ENCODE data around the gene CD68. TPM values are rescaled to one million over a fixed set of nuclear protein-coding genes. Genes with fewer than 3 reads are reported as not detected.
A peak's percentile ranks its signal among the peaks of the same experiment; 100 is the strongest.
"Not testable (repeated sequence)": the region's sequence is repeated elsewhere in the genome, so short reads cannot be mapped to it uniquely, and the experiment has no call there.

The CD68 gene
- total RNA-seq, 1 donor from 2014 or later: 40.0 TPM

- no peak for DNase-seq (ENCODE audit: extremely low spot score in 2 of 2)
- TF ChIP-seq POLR2AphosphoS5 (IDR thresholded peaks at IDR 0.05; ENCODE audit: insufficient read depth in 1 of 2, low read depth in 1 of 2) (peak in 1 of 2 donors; percentile 95), CTCF (IDR thresholded peaks at IDR 0.05) (no peak)
- Histone ChIP-seq H3K4me3 (peak overlapping the region; percentile 44 to 83), H3K27ac (peak overlapping the region; percentile 75), H3K4me1 (peaks cover 45% of the 10 kb centered on the region), H3K36me3 (no peaks in the 10 kb centered on the region), H3K27me3 (no peaks in the 10 kb centered on the region), H3K9me3 (no peaks in the 10 kb centered on the region)
- intact Hi-C loops (cut with DNase I): loop anchor here (2.0 kb wide), 1 partner anchor 71 kb away; the partner anchor contains the start of gene TP53
Measured at GRCh38 chr17:7615265-7615747, 35.9 kb downstream of the CD68 start.

- no peak overlapping the region for H3K27ac ChIP-seq
- DNase-seq (ENCODE audit: extremely low spot score in 2 of 2): no peak
- no peaks in the 10 kb centered on the region for H3K9me3 ChIP-seq
- H3K4me3 ChIP-seq: no peak overlapping the region
- H3K36me3 ChIP-seq: no peaks in the 10 kb centered on the region
- intact Hi-C loops (cut with DNase I): no loop called here
- peaks cover 12% of the 10 kb centered on the region for H3K4me1 ChIP-seq
- H3K27me3 ChIP-seq: no peaks in the 10 kb centered on the region
- TF ChIP-seq POLR2A (IDR thresholded peaks at IDR 0.05): no peak
- TF ChIP-seq CTCF (IDR thresholded peaks at IDR 0.05): no peak
- no peak for TF ChIP-seq POLR2AphosphoS5 (IDR thresholded peaks at IDR 0.05; ENCODE audit: insufficient read depth in 1 of 2, low read depth in 1 of 2)
Measured at GRCh38 chr17:7618608-7619007, 39.2 kb downstream of the CD68 start.

- Histone ChIP-seq H3K27me3 (no peaks in the 10 kb centered on the region), H3K4me1 (no peaks in the 10 kb centered on the region), H3K36me3 (no peaks in the 10 kb centered on the region), H3K27ac (no peak overlapping the region), H3K4me3 (no peak overlapping the region), H3K9me3 (no peaks in the 10 kb centered on the region)
- no peak for DNase-seq (ENCODE audit: extremely low spot score in 2 of 2)
- TF ChIP-seq CTCF (IDR thresholded peaks at IDR 0.05): no peak
- TF ChIP-seq POLR2AphosphoS5 (IDR thresholded peaks at IDR 0.05; ENCODE audit: insufficient read depth in 1 of 2, low read depth in 1 of 2): no peak
- no peak for TF ChIP-seq POLR2A (IDR thresholded peaks at IDR 0.05)
- intact Hi-C loops (cut with DNase I): no loop called here
Measured at GRCh38 chr17:7620835-7621234, 41.4 kb downstream of the CD68 start.

GRCh38 chr17:7623661-7624060 lies 44.2 kb downstream of the CD68 start:
- no peak for DNase-seq (ENCODE audit: extremely low spot score in 2 of 2)
- H3K27ac ChIP-seq: no peak overlapping the region
- no peaks in the 10 kb centered on the region for H3K27me3 ChIP-seq
- intact Hi-C loops (cut with DNase I): no loop called here
- H3K36me3 ChIP-seq: no peaks in the 10 kb centered on the region
- peaks cover 9% of the 10 kb centered on the region for H3K4me1 ChIP-seq
- no peaks in the 10 kb centered on the region for H3K9me3 ChIP-seq
- TF ChIP-seq CTCF (IDR thresholded peaks at IDR 0.05) (no peak), POLR2AphosphoS5 (IDR thresholded peaks at IDR 0.05; ENCODE audit: insufficient read depth in 1 of 2, low read depth in 1 of 2) (no peak), POLR2A (IDR thresholded peaks at IDR 0.05) (no peak)
- H3K4me3 ChIP-seq: no peak overlapping the region

GRCh38 chr17:7625749-7626148 lies 46.3 kb downstream of the CD68 start:
- not testable (repeated sequence) for DNase-seq (ENCODE audit: extremely low spot score in 2 of 2); H3K27ac ChIP-seq; H3K9me3 ChIP-seq; H3K4me1 ChIP-seq; H3K4me3 ChIP-seq; H3K36me3 ChIP-seq; H3K27me3 ChIP-seq
- intact Hi-C loops (cut with DNase I): loop anchor here (2.0 to 5.0 kb wide), 2 partner anchors 59 to 212 kb away; no protein-coding TSS in a partner anchor
